HCT116 (cell line): ENCODE results near the gene TATDN2. TPM values are rescaled to one million over a fixed set of nuclear protein-coding genes. Genes with fewer than 3 reads are reported as not detected.
"Not testable (repeated sequence)": the region's sequence is repeated elsewhere in the genome, so short reads cannot be mapped to it uniquely, and the experiment has no call there.

Experiments
- ATAC-seq: fragments of 200-7000 bp; cut with Tn5 transposase; 2 replicates; pipeline ENCODE4 v1.9.1; 2020; ENCODE audit warnings: mild to moderate bottlenecking, moderate library complexity
- BruUV-seq: library from RNA; stranded (reverse); fragments of 400-500 nt; replicated peaks from 2 replicates; lab custom pipeline; 2021; lab: Mats Ljungman, UMichigan
- CTCF ChIA-PET: fragments of 300-600 bp; sonication (Branson Sonifier 250); formaldehyde crosslinking; loops from one replicate; lab custom pipeline; 2021; ENCODE audit warnings: antibody characterized with exemption; lab: Charles Lee
- POLR2A ChIA-PET: fragments of 300-600, 350-600 bp; sonication (Branson Sonifier 250); formaldehyde crosslinking; loops from one replicate; lab custom pipeline; 2021; ENCODE audit warnings: antibody characterized with exemption; lab: Charles Lee
- RAD21 ChIA-PET, 2 experiments: fragments of 300-600 bp; sonication (Branson Sonifier 250); formaldehyde crosslinking; loops; one replicate each; lab custom pipeline; 2023; ENCODE audit warnings: low total read pairs in 2 of 2; ENCODE audit not compliant: uncharacterized antibody in 2 of 2, unreplicated experiment in 2 of 2, low non-redundant PET in 1 of 2; lab: Charles Lee
- DNase-seq: peaks from one replicate; pipeline ENCODE4 v3.0.0-alpha.2; 2010; ENCODE audit warnings: low read depth, low spot score
- H2AFZ ChIP-seq: fragments of 200-600 bp; shearing (Covaris generic), sonication (generic); 2 replicates; pipeline ENCODE4 v1.6.1; 2017; ENCODE audit warnings: low read depth, mixed run types, mixed read lengths, antibody characterized with exemption, low read length; ENCODE audit not compliant: poor library complexity, severe bottlenecking
- H3K27ac ChIP-seq: 2 replicates; pipeline ENCODE4 v1.5.1; 2012; ENCODE audit warnings: low read depth, low read length
- H3K27me3 ChIP-seq: fragments of 200-600 bp; sonication (generic); 2 replicates; pipeline ENCODE4 v1.6.1; 2016; ENCODE audit warnings: mixed run types, low read length, mixed read lengths; ENCODE audit not compliant: insufficient read depth
- H3K36me3 ChIP-seq, 2 experiments: fragments of 200-500 bp in 1 of 2; fragments of 200-600 bp in 1 of 2; sonication (Bioruptor generic) in 1 of 2; sonication (generic) in 1 of 2; 2 replicates each; pipeline versions ENCODE4 v1.5.1 to v1.6.1; 2014 to 2016; ENCODE audit warnings: low read length in 2 of 2, inconsistent platforms in 1 of 2, mixed read lengths in 1 of 2, mixed run types in 1 of 2; ENCODE audit not compliant: insufficient read depth in 2 of 2, control insufficient read depth in 1 of 2
- H3K4me1 ChIP-seq, 2 experiments: fragments of 200-600 bp in 1 of 2; sonication (generic) in 1 of 2; 2 replicates each; pipeline versions ENCODE4 v1.5.1 to v1.6.1; 2012 to 2017; ENCODE audit warnings: low read length in 2 of 2, inconsistent platforms in 1 of 2, mild to moderate bottlenecking in 1 of 2, mixed read lengths in 1 of 2, mixed run types in 1 of 2, moderate library complexity in 1 of 2; ENCODE audit not compliant: insufficient read depth in 2 of 2, control insufficient read depth in 1 of 2
- H3K4me2 ChIP-seq: fragments of 200-600 bp; sonication (generic); 2 replicates; pipeline ENCODE4 v1.6.1; 2017; ENCODE audit warnings: mixed run types, low read length, mixed read lengths
- H3K4me3 ChIP-seq, 2 experiments: fragments of 200-600 bp in 1 of 2; sonication (generic) in 1 of 2; replicated peaks in 1 of 2; 2 replicates each; pipeline ENCODE4 v1.5.1; 2011 to 2016; ENCODE audit warnings: low read length in 2 of 2, control low read depth in 1 of 2, low read depth in 1 of 2, mild to moderate bottlenecking in 1 of 2, mixed read lengths in 1 of 2, mixed run types in 1 of 2
- H3K79me2 ChIP-seq: fragments of 200-600 bp; sonication (generic); 2 replicates; pipeline ENCODE4 v1.6.1; 2017; ENCODE audit warnings: mild to moderate bottlenecking, mixed run types, low read length, moderate library complexity, mixed read lengths; ENCODE audit not compliant: insufficient read depth
- H3K9ac ChIP-seq: fragments of 200-600 bp; sonication (generic); 2 replicates; pipeline ENCODE4 v1.6.1; 2016; ENCODE audit warnings: low read length, mixed read lengths
- H3K9me2 ChIP-seq: fragments of 200-600 bp; sonication (generic), shearing (Covaris generic); 2 replicates; pipeline ENCODE4 v1.6.1; 2017; ENCODE audit warnings: mixed run types, mild to moderate bottlenecking, moderate library complexity; ENCODE audit not compliant: insufficient read depth
- H3K9me3 ChIP-seq, 2 experiments: fragments of 200-500 bp in 1 of 2; fragments of 200-600 bp in 1 of 2; sonication (Bioruptor generic) in 1 of 2; sonication (generic) in 1 of 2; 2 replicates each; pipeline ENCODE4 v1.6.1; 2014 to 2017; ENCODE audit warnings: low read length in 2 of 2, mixed read lengths in 2 of 2, inconsistent platforms in 1 of 2, low read depth in 1 of 2, mild to moderate bottlenecking in 1 of 2, mixed run types in 1 of 2, moderate library complexity in 1 of 2; ENCODE audit not compliant: control insufficient read depth in 1 of 2, insufficient read depth in 1 of 2
- H4K20me1 ChIP-seq: fragments of 200-600 bp; sonication (generic), shearing (Covaris generic); 2 replicates; pipeline ENCODE4 v1.6.1; 2017; ENCODE audit warnings: mixed run types, mild to moderate bottlenecking, moderate library complexity; ENCODE audit not compliant: insufficient read depth
- SP1 ChIP-seq: IDR thresholded peaks from 2 replicates; pipeline ENCODE4 v1.6.1; 2012; ENCODE audit warnings: low read depth
- SRF ChIP-seq: IDR thresholded peaks from 2 replicates; pipeline ENCODE4 v1.6.1; 2012; ENCODE audit warnings: low read depth
- ZFX ChIP-seq: fragments of 450-650 bp; IDR thresholded peaks from 2 replicates; pipeline ENCODE4 v1.6.1; 2017
- ZNF274 ChIP-seq: fragments of 200-500 bp; sonication (Bioruptor generic); IDR thresholded peaks from 2 replicates; pipeline ENCODE4 v1.6.1; 2014; ENCODE audit warnings: mild to moderate bottlenecking, low read depth, low read length, inconsistent platforms
- intact Hi-C: fragments of 100-400 bp; cut with micrococcal nuclease; formaldehyde crosslinking; loops from 2 replicates; pipeline ENCODE4 v1.10.0; 2022
- total RNA-seq: library from RNA; stranded (reverse); gene quantifications from one replicate; pipeline ENCODE4 v1.2.1, GENCODE V29; 2021; ENCODE audit not compliant: unreplicated experiment

TATDN2 gene
- total RNA-seq, 1 experiment from 2014 or later, result 26.8 TPM

- POLR2A ChIA-PET, H3K27me3 ChIP-seq, H3K9ac ChIP-seq, CTCF ChIA-PET, H3K4me1 ChIP-seq, H2AFZ ChIP-seq, H4K20me1 ChIP-seq, H3K9me3 ChIP-seq, DNase-seq, BruUV-seq, H3K4me3 ChIP-seq, ATAC-seq, H3K4me2 ChIP-seq, H3K9me2 ChIP-seq, H3K27ac ChIP-seq, RAD21 ChIA-PET, intact Hi-C loops: not testable (repeated sequence)
- Histone ChIP-seq H3K79me2 (peaks cover 96% of the 10 kb centered on the region), H3K36me3 (peaks cover 25 to 26% of the 10 kb centered on the region in 2 experiments)
Observed at GRCh38 chr3:10266936-10267335, 18.7 kb downstream of the TATDN2 start.

GRCh38 chr3:10268116-10268515 is 19.9 kb downstream of the TATDN2 start:
- ChIA-PET POLR2A (no interaction called here), CTCF (no interaction called here), RAD21 (no interaction called here)
- Histone ChIP-seq H3K4me1 (peaks cover 7 to 9% of the 10 kb centered on the region in 2 experiments), H3K4me3 (no peak overlapping the region), H3K9ac (no peak overlapping the region), H2AFZ (no peak overlapping the region), H3K9me3 (no peaks in the 10 kb centered on the region), H3K27me3 (no peaks in the 10 kb centered on the region), H3K27ac (no peak overlapping the region), H3K9me2 (no peaks in the 10 kb centered on the region), H4K20me1 (peaks cover 10% of the 10 kb centered on the region; the same call in 1 of the 2 replicates), H3K4me2 (no peak overlapping the region), H3K36me3 (peaks cover 24 to 26% of the 10 kb centered on the region in 2 experiments), H3K79me2 (peaks cover 99% of the 10 kb centered on the region)
- no TSS peak for BruUV-seq
- no peak for ATAC-seq
- no peak for DNase-seq
- intact Hi-C loops, result no loop called here
- no peak for TF ChIP-seq ZNF274
- TF ChIP-seq ZFX, result no peak
- TF ChIP-seq SRF, result no peak
- no peak for TF ChIP-seq SP1
